ENCODE measurements around the gene TAF1C. TPM values are rescaled to one million over a fixed set of nuclear protein-coding genes. Genes with fewer than 3 reads are reported as not detected.

Gene TAF1C
- total RNA-seq, 1 donor from 2014 or later = 30.2 TPM

DNA sequence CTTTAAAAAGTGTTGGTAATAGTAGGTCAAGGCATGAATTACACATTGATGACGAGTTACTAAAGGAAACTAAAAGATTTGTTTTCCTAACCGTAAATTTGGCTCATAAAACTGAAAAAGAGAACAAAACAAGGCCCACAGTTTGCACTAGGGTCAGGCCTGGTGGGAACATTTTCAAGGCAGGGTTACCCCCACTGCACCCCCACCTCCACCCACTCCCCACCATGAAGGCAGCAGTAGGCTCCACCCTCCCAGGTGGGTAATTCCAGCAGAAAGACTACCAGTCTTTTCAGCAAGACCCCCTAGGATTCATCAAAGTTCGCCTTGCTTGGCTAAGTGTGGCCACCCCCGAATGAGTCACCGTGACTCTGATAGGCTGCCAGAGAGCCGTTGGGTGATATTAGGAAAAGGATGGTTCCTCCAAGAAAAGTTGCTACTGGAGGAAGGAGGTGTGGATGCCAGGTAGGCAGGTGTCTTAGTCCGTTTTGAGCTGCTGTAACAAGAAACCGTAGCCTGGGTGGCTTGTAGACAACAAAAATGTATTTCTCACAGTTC, 33.1 kb downstream of the TAF1C start:
- Histone ChIP-seq H3K9me3 (no peaks in the 10 kb centered on the region), H3K27ac (no peak overlapping the region), H3K27me3 (no peaks in the 10 kb centered on the region), H3K4me1 (no peaks in the 10 kb centered on the region), H3K4me3 (no peak overlapping the region), H3K36me3 (no peaks in the 10 kb centered on the region)
- no peak for DNase-seq (ENCODE audit: extremely low spot score in 2 of 2)
- TF ChIP-seq, protein P1, sequence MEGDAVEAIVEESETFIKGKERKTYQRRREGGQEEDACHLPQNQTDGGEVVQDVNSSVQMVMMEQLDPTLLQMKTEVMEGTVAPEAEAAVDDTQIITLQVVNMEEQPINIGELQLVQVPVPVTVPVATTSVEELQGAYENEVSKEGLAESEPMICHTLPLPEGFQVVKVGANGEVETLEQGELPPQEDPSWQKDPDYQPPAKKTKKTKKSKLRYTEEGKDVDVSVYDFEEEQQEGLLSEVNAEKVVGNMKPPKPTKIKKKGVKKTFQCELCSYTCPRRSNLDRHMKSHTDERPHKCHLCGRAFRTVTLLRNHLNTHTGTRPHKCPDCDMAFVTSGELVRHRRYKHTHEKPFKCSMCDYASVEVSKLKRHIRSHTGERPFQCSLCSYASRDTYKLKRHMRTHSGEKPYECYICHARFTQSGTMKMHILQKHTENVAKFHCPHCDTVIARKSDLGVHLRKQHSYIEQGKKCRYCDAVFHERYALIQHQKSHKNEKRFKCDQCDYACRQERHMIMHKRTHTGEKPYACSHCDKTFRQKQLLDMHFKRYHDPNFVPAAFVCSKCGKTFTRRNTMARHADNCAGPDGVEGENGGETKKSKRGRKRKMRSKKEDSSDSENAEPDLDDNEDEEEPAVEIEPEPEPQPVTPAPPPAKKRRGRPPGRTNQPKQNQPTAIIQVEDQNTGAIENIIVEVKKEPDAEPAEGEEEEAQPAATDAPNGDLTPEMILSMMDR (IDR thresholded peaks at IDR 0.05) = no peak
- TF ChIP-seq POLR2AphosphoS5 (IDR thresholded peaks at IDR 0.05; ENCODE audit: insufficient read depth in 1 of 2, low read depth in 1 of 2) (no peak), POLR2A (IDR thresholded peaks at IDR 0.05) (no peak)
- intact Hi-C loops (cut with DNase I) = no loop called here

DNA sequence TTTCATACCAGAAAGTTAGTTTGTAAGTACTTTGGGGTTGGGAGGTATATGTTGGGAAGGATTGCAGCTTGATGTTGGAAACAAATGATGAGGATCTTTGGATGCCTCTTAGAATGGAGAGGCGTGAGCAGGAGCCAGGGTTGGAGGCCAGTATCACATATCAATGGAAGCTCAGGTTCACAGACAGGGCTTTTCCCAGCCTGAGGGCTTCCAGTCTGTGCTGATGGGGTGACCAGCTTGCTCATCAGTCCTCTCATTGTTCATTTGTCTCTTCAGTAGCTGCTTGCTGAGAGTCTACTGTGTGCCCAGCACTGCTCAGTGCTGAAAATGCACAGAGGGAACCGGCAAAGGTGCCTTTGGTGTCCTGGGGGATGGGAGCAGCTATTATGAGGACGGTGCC, 35.9 kb downstream of the TAF1C start:
- Histone ChIP-seq H3K4me3 (no peak overlapping the region), H3K27me3 (no peaks in the 10 kb centered on the region), H3K9me3 (no peaks in the 10 kb centered on the region), H3K27ac (no peak overlapping the region), H3K36me3 (no peaks in the 10 kb centered on the region), H3K4me1 (no peaks in the 10 kb centered on the region)
- intact Hi-C loops (cut with DNase I) = no loop called here
- TF ChIP-seq POLR2A (IDR thresholded peaks at IDR 0.05) = no peak
- no peak for DNase-seq (ENCODE audit: extremely low spot score in 2 of 2)

DNA sequence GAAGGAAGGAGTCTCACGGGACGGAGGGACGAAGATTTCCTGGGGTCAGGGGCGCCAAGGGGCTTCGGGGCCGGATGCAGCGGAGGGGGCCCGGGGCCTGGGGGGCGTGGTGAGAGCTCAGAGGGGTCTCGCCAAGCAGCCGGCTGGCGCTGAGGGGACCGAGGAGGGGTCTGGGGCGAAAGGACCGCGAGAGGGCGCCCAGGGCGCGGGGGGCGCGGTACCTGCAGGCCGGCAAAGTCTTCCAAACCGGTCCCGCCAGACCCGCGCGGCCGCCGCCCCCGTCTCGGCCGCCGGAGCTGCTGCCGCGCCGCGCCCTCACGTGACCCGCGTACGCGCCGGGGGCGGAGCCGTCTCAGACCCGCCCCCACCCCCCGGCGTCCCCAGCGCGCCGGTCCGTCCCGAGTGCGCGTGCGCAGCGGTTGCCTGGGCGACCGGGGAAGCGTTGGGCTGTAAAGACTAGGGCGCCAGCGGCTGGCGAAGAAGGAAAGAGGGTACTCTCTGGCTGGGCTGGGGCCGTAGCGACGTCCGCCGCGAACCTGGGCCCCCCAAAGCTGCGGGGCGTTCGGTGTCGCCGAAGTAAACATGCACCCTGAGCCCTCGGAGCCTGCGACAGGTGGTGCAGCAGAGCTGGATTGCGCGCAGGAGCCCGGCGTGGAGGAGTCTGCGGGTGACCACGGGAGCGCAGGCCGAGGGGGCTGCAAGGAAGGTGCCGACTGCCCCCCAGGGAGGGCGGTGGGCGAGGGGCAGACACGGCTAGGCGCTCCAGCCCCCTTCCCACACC, 41.8 kb downstream of the TAF1C start, which contains the start of the genes DNAAF1 and HSDL1:
Gene DNAAF1, plus strand, starts transcription at position 450 of the 781 bp plus-strand sequence. Its CDS starts 133 bp downstream, at position 583.
Gene HSDL1, minus strand, starts transcription at position 319 of the 781 bp plus-strand sequence. CDS start 13,856 bp downstream, outside the sequence.
- Histone ChIP-seq H3K27ac (peak within 1 kb of the TSS; percentile 89), H3K36me3 (no peaks in the 10 kb centered on the region), H3K4me1 (peaks cover 14% of the 10 kb centered on the region), H3K4me3 (peak within 1 kb of the TSS; percentile 69 to 100), H3K27me3 (no peaks in the 10 kb centered on the region), H3K9me3 (no peaks in the 10 kb centered on the region)
- TF ChIP-seq POLR2AphosphoS5 (IDR thresholded peaks at IDR 0.05; ENCODE audit: insufficient read depth in 1 of 2, low read depth in 1 of 2) (no peak), POLR2A (IDR thresholded peaks at IDR 0.05) (peak in 1 of 2 donors; percentile 61)
- no peak for DNase-seq (ENCODE audit: extremely low spot score in 2 of 2)
- intact Hi-C loops (cut with DNase I) = no loop called here

DNA sequence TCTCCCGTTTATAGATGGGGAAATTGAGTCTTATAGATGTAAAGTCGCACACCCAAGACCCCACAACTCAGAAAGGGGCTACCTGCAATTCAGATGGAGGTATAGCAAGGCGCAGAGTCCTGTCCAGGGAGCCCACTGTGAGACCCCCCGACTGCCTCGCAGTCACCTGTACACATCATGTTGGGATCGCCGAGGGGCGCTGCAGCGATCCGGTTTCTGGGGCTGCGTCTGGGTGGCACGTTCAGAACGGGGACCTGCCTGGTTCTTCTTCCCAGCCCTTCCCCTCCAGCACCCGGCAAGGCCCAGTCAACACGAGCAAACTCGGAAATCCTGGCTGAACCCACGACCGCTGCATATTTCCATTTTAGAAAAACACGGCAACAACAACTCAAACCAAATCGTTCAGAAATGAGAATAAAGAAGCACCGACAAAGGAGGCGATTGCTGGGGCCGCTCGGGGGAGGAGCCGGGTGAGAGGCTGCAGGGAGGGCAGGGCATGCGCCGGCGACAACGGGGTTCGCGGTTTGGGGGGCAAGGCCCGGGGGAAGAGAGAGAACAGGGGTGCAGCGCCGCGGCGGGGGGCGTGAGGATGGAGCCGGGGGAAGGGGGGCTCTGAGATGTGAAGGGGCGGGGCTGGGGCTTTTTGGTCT, 42.5 kb downstream of the TAF1C start:
- peak overlapping the region; percentile 69 to 100 for H3K4me3 ChIP-seq
- no peaks in the 10 kb centered on the region for H3K9me3 ChIP-seq
- DNase-seq (ENCODE audit: extremely low spot score in 2 of 2) = no peak
- peak overlapping the region; percentile 89 for H3K27ac ChIP-seq
- intact Hi-C loops (cut with DNase I) = no loop called here
- no peak for TF ChIP-seq POLR2AphosphoS5 (IDR thresholded peaks at IDR 0.05; ENCODE audit: insufficient read depth in 1 of 2, low read depth in 1 of 2)
- TF ChIP-seq, protein P1 (IDR thresholded peaks at IDR 0.05) = no peak
- no peak for TF ChIP-seq POLR2A (IDR thresholded peaks at IDR 0.05)
- no peaks in the 10 kb centered on the region for H3K27me3 ChIP-seq
- H3K36me3 ChIP-seq = no peaks in the 10 kb centered on the region
- peaks cover 16% of the 10 kb centered on the region for H3K4me1 ChIP-seq

DNA sequence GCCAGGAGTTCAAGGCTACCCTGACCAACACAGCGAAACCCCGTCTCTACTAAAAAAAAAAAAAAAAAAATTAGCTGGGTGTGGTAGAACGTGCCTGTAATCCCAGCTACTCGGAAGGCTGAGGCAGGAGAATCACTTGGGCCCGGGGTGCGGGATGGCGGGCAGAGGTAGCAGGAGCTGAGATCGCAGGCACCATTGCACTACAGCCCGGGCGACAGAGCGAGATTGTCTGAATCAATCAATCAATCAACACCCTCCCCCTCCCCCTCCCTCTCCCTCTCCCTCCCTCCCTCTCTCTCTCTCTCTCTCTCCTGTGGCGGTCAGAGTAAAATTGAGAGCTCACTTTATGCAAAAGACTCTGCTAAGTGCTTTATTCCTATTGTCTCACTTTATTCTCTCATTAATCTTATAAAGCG, 43.1 kb downstream of the TAF1C start:
- TF ChIP-seq, protein P1 (IDR thresholded peaks at IDR 0.05) = no peak
- TF ChIP-seq POLR2A (IDR thresholded peaks at IDR 0.05) (no peak), POLR2AphosphoS5 (IDR thresholded peaks at IDR 0.05; ENCODE audit: insufficient read depth in 1 of 2, low read depth in 1 of 2) (no peak)
- Histone ChIP-seq H3K27me3 (no peaks in the 10 kb centered on the region), H3K4me3 (peak overlapping the region; percentile 69 to 100)

More for the DNA sequence above, 43.1 kb downstream of the TAF1C start:
- intact Hi-C loops (cut with DNase I) = no loop called here
- Histone ChIP-seq H3K27ac (peak overlapping the region; percentile 89), H3K9me3 (no peaks in the 10 kb centered on the region), H3K36me3 (no peaks in the 10 kb centered on the region), H3K4me1 (peaks cover 22% of the 10 kb centered on the region)
- no peak for DNase-seq (ENCODE audit: extremely low spot score in 2 of 2)
